CD4-positive, alpha-beta T cell (primary cell): ENCODE data around the gene LYAR. TPM values are rescaled to one million over a fixed set of nuclear protein-coding genes. Genes with fewer than 3 reads are reported as not detected.

Experiments
- ATAC-seq: fragments of 200-7000 bp; cut with Tn5 transposase; one replicate; pipeline ENCODE4 v1.10.0; 2022; ENCODE audit warnings: mild to moderate bottlenecking; ENCODE audit not compliant: poor library complexity
- CTCF ChIA-PET: fragments of 350-600 bp; sonication (Branson Sonifier 250); formaldehyde crosslinking; loops from one replicate; lab custom pipeline; 2021; ENCODE audit warnings: antibody characterized with exemption, inconsistent platforms; lab: Charles Lee
- POLR2A ChIA-PET: fragments of 350-600 bp; sonication (Branson Sonifier 250); formaldehyde crosslinking; loops from one replicate; lab custom pipeline; 2021; ENCODE audit warnings: antibody characterized with exemption, inconsistent platforms; lab: Charles Lee
- DNase-seq, 14 experiments: peaks; one replicate each; pipeline ENCODE4 v3.0.0-alpha.2; 2013 to 2020; ENCODE audit warnings: mixed read lengths in 2 of 14
- H3K27ac ChIP-seq, 2 donors: one replicate each; pipeline versions ENCODE4 v1.5.1 to v1.7.0; 2013; ENCODE audit warnings: low read length in 2 of 2, low read depth in 1 of 2, mild to moderate bottlenecking in 1 of 2
- H3K27me3 ChIP-seq, 2 experiments: 1 replicate in 1 of 2; 2 replicates in 1 of 2; pipeline versions ENCODE4 v1.6.1 to v1.7.0; 2013; ENCODE audit warnings: low read length in 2 of 2, control low read depth in 1 of 2, mild to moderate bottlenecking in 1 of 2, moderate library complexity in 1 of 2; ENCODE audit not compliant: insufficient read depth in 2 of 2, control insufficient read depth in 1 of 2
- H3K36me3 ChIP-seq: one replicate; pipeline ENCODE4 v1.6.1; 2013; ENCODE audit warnings: low read length, control low read depth; ENCODE audit not compliant: insufficient read depth
- H3K4me1 ChIP-seq: one replicate; pipeline ENCODE4 v1.6.1; 2013; ENCODE audit warnings: low read length, control low read depth; ENCODE audit not compliant: insufficient read depth
- H3K4me3 ChIP-seq: one replicate; pipeline ENCODE4 v1.5.1; 2013; ENCODE audit warnings: mild to moderate bottlenecking, low read length, moderate library complexity
- H3K9me3 ChIP-seq, 2 experiments: 1 replicate in 1 of 2; 2 replicates in 1 of 2; pipeline versions ENCODE4 v1.6.1 to v1.7.0; 2013; ENCODE audit warnings: low read length in 2 of 2, mild to moderate bottlenecking in 2 of 2, control low read depth in 1 of 2, moderate library complexity in 1 of 2; ENCODE audit not compliant: control insufficient read depth in 1 of 2, insufficient read depth in 1 of 2
- H3K27ac Mint-ChIP-seq: one replicate; pipeline ENCODE4 v1.8.0; 2020; ENCODE audit warnings: mixed read lengths
- H3K27me3 Mint-ChIP-seq: one replicate; pipeline ENCODE4 v1.8.0; 2021; ENCODE audit warnings: mixed read lengths
- H3K36me3 Mint-ChIP-seq: one replicate; pipeline ENCODE4 v1.8.0; 2021; ENCODE audit warnings: low read depth, mixed read lengths
- H3K4me1 Mint-ChIP-seq: one replicate; pipeline ENCODE4 v1.8.0; 2021; ENCODE audit warnings: low read depth, mixed read lengths
- H3K4me3 Mint-ChIP-seq: one replicate; pipeline ENCODE4 v1.8.0; 2020; ENCODE audit warnings: mild to moderate bottlenecking, mixed read lengths
- H3K9me3 Mint-ChIP-seq: one replicate; pipeline ENCODE4 v1.8.0; 2020; ENCODE audit warnings: mixed read lengths
- intact Hi-C, 2 experiments: fragments of 100-400 bp; cut with DNase I in 1 of 2; cut with micrococcal nuclease in 1 of 2; formaldehyde crosslinking; loops; one replicate each; pipeline versions ENCODE4 v1.15.1 to v1.9.0; 2023 to 2025; cut with DNase I, micrococcal nuclease
- total RNA-seq, 174 experiments: library from RNA in 2 of 174; stranded (reverse) in 2 of 174; gene quantifications; one replicate each; pipeline ENCODE4 v1.2.3 and lab custom pipeline; 2021 to 2026
- TF ChIP-seq, protein P1 (sequence below): fragments of 200-600 bp; IDR thresholded peaks from one replicate; pipeline ENCODE4 v1.8.0; 2022; ENCODE audit warnings: antibody characterized with exemption, mild to moderate bottlenecking

Gene LYAR
- total RNA-seq, 2 experiments from 2014 or later, result 13.8 to 13.9 TPM

DNA sequence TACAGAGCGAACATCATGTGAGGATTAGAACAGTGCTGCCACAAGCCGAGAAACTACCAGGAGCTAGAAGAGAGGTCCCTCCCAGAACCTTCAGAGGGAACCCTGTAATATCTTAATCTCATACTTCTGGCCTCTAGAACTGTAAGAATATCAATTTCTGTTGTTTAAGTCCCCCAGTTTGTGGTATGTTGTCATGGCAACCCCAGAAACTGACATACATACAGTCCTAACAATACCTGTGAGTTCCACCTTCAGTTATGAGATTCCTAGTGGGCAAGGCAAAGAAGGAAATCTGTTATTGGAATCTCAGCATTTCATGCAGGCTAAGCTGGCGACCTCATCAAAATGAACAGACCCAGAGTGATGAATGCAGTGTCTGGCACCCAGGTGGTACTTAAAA, 42.6 kb upstream of the LYAR start:
- Mint-ChIP-seq H3K36me3 (no peaks in the 10 kb centered on the region), H3K4me3 (no peak overlapping the region), H3K27ac (no peak overlapping the region), H3K9me3 (no peaks in the 10 kb centered on the region), H3K4me1 (peaks cover 14% of the 10 kb centered on the region), H3K27me3 (no peaks in the 10 kb centered on the region)
- intact Hi-C loops, result loop anchor here in 1 of 2 experiments (10.0 kb wide), 1 partner anchor 348 kb away; no protein-coding TSS in a partner anchor
- DNase-seq (no peak), ATAC-seq (no peak)
- CTCF ChIA-PET, result no interaction called here
- Histone ChIP-seq H3K9me3 (peaks cover 0 to 9% of the 10 kb centered on the region in 2 experiments), H3K27ac (no peak overlapping the region), H3K27me3 (no peaks in the 10 kb centered on the region), H3K36me3 (no peaks in the 10 kb centered on the region), H3K4me3 (no peak overlapping the region), H3K4me1 (peaks cover 7% of the 10 kb centered on the region)
- TF ChIP-seq, protein P1, sequence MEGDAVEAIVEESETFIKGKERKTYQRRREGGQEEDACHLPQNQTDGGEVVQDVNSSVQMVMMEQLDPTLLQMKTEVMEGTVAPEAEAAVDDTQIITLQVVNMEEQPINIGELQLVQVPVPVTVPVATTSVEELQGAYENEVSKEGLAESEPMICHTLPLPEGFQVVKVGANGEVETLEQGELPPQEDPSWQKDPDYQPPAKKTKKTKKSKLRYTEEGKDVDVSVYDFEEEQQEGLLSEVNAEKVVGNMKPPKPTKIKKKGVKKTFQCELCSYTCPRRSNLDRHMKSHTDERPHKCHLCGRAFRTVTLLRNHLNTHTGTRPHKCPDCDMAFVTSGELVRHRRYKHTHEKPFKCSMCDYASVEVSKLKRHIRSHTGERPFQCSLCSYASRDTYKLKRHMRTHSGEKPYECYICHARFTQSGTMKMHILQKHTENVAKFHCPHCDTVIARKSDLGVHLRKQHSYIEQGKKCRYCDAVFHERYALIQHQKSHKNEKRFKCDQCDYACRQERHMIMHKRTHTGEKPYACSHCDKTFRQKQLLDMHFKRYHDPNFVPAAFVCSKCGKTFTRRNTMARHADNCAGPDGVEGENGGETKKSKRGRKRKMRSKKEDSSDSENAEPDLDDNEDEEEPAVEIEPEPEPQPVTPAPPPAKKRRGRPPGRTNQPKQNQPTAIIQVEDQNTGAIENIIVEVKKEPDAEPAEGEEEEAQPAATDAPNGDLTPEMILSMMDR, result no peak
- POLR2A ChIA-PET, result interaction anchor here (0.6 kb wide), 1 partner anchor 8 kb away, joined by 3 read pairs; no protein-coding TSS in a partner anchor

DNA sequence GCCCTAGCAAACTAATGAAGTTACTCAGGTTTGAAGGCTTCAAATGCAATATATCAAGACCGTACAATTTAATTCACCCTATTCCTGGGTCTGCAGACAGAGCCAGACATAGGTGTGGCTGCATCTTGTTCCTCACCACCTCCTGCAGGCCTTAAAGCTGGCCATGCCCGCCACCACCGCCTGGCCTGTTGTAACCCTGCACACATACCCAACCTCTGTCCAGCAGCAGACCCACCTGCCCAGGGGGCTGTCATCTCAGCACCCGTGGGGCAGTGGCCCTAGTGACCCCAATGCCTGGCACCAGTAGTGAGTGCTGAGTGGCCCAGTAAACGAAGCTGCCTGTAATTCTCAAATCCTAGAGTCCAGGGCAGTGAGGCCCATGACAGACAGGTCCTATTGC, 40.8 kb upstream of the LYAR start:
- no peak for DNase-seq
- ChIA-PET CTCF (interaction anchor here (0.6 to 1.2 kb wide), 2 partner anchors 19 to 71 kb away, joined by 3 read pairs; no protein-coding TSS in a partner anchor), POLR2A (no interaction called here)
- no peaks in the 10 kb centered on the region for H3K27me3 Mint-ChIP-seq
- TF ChIP-seq, protein P1, result no peak
- no peak overlapping the region for H3K27ac ChIP-seq
- H3K36me3 ChIP-seq, result no peaks in the 10 kb centered on the region
- no peaks in the 10 kb centered on the region for H3K27me3 ChIP-seq
- no peak overlapping the region for H3K4me3 ChIP-seq
- H3K4me3 Mint-ChIP-seq, result no peak overlapping the region
- H3K9me3 ChIP-seq, result peaks cover 0 to 9% of the 10 kb centered on the region in 2 experiments
- ATAC-seq, result no peak
- intact Hi-C loops, result loop anchor here in 1 of 2 experiments (10.0 kb wide), 1 partner anchor 346 kb away; no protein-coding TSS in a partner anchor
- no peaks in the 10 kb centered on the region for H3K9me3 Mint-ChIP-seq
- H3K4me1 ChIP-seq, result peaks cover 7% of the 10 kb centered on the region
- H3K27ac Mint-ChIP-seq, result no peak overlapping the region
- peaks cover 14% of the 10 kb centered on the region for H3K4me1 Mint-ChIP-seq
- no peaks in the 10 kb centered on the region for H3K36me3 Mint-ChIP-seq

- Histone ChIP-seq H3K9me3 (peaks cover 0 to 9% of the 10 kb centered on the region in 2 experiments), H3K27ac (no peak overlapping the region), H3K27me3 (no peaks in the 10 kb centered on the region), H3K4me1 (peaks cover 3% of the 10 kb centered on the region), H3K4me3 (no peak overlapping the region), H3K36me3 (no peaks in the 10 kb centered on the region)
- ATAC-seq (no peak), DNase-seq (no peak)
- Mint-ChIP-seq H3K9me3 (no peaks in the 10 kb centered on the region), H3K36me3 (no peaks in the 10 kb centered on the region), H3K27ac (no peak overlapping the region), H3K27me3 (no peaks in the 10 kb centered on the region), H3K4me1 (peaks cover 5% of the 10 kb centered on the region), H3K4me3 (no peak overlapping the region)
- intact Hi-C loops, result no loop called here
- POLR2A ChIA-PET, result no interaction called here
- CTCF ChIA-PET, result no interaction called here
- TF ChIP-seq, protein P1, result no peak
These were observed 39.5 kb upstream of the LYAR start for GRCh38 chr4:4329496-4329895.
